GM10248 (cell line): ENCODE measurements around the gene MCL1.
"Not testable (repeated sequence)": the region's sequence is repeated elsewhere in the genome, so short reads cannot be mapped to it uniquely, and the experiment has no call there.

Experiments used
- CTCF ChIA-PET: fragments of 300-600 bp; sonication (Branson Sonifier 250); formaldehyde crosslinking; extraction: SDS; loops from one replicate; lab custom pipeline; 2021; ENCODE audit warnings: antibody characterized with exemption; lab: Yijun Ruan, JAX
- POLR2A ChIA-PET: fragments of 350-650 bp; sonication (Branson Sonifier 250); formaldehyde crosslinking; extraction: SDS; loops from one replicate; lab custom pipeline; 2020; ENCODE audit warnings: antibody characterized with exemption; lab: Yijun Ruan, JAX
- DNase-seq: peaks from one replicate; pipeline ENCODE4 v3.0.0; 2012; ENCODE audit errors: extremely low spot score
- TF ChIP-seq, protein P1 (sequence below): IDR thresholded peaks from 2 replicates; pipeline ENCODE4 v1.5.1; 2012; ENCODE audit warnings: mild to moderate bottlenecking, low read depth; ENCODE audit errors: extremely low read depth, missing control alignments, control extremely low read depth

The MCL1 gene

GRCh38 chr1:150572918-150573647 lies 6.3 kb downstream of the MCL1 start:
- TF ChIP-seq, protein P1, sequence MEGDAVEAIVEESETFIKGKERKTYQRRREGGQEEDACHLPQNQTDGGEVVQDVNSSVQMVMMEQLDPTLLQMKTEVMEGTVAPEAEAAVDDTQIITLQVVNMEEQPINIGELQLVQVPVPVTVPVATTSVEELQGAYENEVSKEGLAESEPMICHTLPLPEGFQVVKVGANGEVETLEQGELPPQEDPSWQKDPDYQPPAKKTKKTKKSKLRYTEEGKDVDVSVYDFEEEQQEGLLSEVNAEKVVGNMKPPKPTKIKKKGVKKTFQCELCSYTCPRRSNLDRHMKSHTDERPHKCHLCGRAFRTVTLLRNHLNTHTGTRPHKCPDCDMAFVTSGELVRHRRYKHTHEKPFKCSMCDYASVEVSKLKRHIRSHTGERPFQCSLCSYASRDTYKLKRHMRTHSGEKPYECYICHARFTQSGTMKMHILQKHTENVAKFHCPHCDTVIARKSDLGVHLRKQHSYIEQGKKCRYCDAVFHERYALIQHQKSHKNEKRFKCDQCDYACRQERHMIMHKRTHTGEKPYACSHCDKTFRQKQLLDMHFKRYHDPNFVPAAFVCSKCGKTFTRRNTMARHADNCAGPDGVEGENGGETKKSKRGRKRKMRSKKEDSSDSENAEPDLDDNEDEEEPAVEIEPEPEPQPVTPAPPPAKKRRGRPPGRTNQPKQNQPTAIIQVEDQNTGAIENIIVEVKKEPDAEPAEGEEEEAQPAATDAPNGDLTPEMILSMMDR = no peak
- ChIA-PET CTCF (interaction anchor here (1.4 to 10.8 kb wide), 2 partner anchors 13 to 422 kb away, joined by 3 to 149 read pairs; no protein-coding TSS in a partner anchor), POLR2A (interaction anchor here (0.7 to 11.0 kb wide), 5 partner anchors 7 to 686 kb away, joined by 3 to 305 read pairs (median 5); a partner anchor contains a TSS)
- peak; percentile 15 for DNase-seq

GRCh38 chr1:150568594-150568966 lies 10.8 kb downstream of the MCL1 start:
- POLR2A ChIA-PET = interaction anchor here (1.7 to 12.7 kb wide), 2 partner anchors 7 to 61 kb away, joined by 7 to 305 read pairs; partner anchors contain the start of genes ENSA and MCL1
- peak; percentile 8 for DNase-seq
- TF ChIP-seq, protein P1 = no peak
- CTCF ChIA-PET = interaction anchor here (1.1 to 10.8 kb wide), 9 partner anchors 8 to 312 kb away, joined by 3 to 149 read pairs (median 5); partner anchors contain the start of gene MCL1

DNA sequence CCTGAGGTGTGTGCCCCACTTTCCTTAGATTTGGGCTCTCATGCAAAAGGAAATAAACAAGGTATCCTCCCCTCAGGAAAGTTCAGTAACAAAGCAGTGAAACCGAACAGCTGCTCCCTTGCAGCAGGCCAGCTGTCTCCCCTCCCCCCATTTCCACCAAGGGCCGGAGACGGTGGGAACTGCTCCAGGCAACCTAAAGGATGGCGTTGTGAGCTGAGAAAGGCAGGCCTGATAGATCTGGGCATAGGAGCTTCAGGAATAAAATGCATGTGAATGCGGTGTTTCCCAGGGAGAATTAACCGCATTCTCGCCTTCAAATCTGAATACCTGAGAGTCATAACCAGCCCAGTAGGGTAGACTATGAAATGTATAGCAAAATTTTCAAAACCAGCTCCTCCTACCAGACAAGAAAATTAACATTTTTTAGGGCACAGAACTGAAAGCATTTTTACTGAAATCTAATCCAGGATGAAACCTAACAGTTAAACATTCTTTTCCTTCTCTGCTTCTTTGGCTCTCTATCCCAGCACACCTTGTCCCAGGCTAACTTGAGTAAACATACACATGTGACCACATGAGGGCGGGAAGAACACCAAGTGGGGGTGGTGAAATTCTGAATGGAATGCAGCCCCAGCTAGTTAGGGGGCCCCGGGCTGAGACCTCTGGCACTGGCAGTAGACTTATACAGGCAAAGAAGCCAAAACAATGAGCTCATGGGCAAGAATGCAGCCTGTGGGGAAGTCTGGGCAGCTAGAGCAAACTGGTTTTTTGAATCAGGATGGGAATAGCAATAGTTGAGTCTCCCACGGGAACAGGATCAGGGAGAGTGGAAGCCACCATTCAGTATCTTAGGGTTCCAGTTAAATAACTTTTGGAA lies 11.5 kb downstream of the MCL1 start:
- DNase-seq = peak; percentile 18
- CTCF ChIA-PET = interaction anchor here (1.1 to 10.8 kb wide), 9 partner anchors 8 to 311 kb away, joined by 3 to 149 read pairs (median 5); partner anchors contain the start of gene MCL1
- TF ChIP-seq, protein P1 = no peak
- POLR2A ChIA-PET = interaction anchor here (1.7 to 12.7 kb wide), 2 partner anchors 7 to 62 kb away, joined by 7 to 305 read pairs; partner anchors contain the start of genes ENSA and MCL1

GRCh38 chr1:150567341-150567716 lies 12.1 kb downstream of the MCL1 start:
- TF ChIP-seq, protein P1 = no peak
- CTCF ChIA-PET = interaction anchor here (1.6 to 10.8 kb wide), 5 partner anchors 7 to 246 kb away, joined by 5 to 149 read pairs (median 9); partner anchors contain the start of gene MCL1
- POLR2A ChIA-PET = interaction anchor here (1.7 to 12.7 kb wide), 2 partner anchors 8 to 62 kb away, joined by 7 to 305 read pairs; partner anchors contain the start of genes ENSA and MCL1
- DNase-seq = peak; percentile 61

DNA sequence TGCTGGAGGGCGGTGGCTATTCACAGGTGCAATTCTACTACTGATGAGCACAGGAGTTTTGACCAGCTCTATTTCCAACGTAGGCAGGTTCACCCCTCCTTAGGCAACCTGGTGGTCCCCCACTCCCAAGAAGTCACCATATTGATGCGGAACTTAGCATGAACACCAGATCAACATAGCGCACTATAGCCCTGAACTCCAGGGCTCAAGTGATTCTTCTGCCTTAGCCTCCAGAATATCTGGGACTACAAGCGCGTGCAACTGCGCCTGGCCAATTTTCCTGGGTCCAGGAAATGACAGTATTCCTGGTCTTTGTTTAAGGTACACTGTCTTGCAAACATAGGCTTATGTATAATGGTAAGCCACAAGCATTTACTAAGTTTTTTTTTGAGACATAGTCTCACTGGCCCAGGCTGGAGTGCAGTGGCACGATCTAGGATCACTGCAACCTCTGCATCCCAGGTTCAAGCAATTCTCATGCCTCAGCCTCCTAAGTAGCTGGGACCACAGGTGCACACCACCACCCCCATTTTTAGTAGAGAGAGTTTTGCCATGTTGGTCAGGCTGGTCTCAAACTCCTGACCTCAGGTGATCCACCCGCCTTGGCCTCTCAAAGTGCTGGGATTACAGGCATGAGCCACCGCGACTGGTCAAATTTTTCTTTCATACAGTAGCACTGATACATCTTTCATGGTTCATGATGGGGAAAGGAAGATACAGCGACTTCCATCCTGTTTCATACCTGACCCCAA lies 12.6 kb downstream of the MCL1 start:
- CTCF ChIA-PET = interaction anchor here (1.9 to 10.8 kb wide), 4 partner anchors 6 to 54 kb away, joined by 5 to 149 read pairs (median 13); partner anchors contain the start of gene MCL1
- POLR2A ChIA-PET = interaction anchor here (12.7 kb wide), 1 partner anchor 8 kb away, joined by 305 read pairs; the partner anchor contains the start of gene MCL1
- no peak for DNase-seq
- TF ChIP-seq, protein P1 = no peak

DNA sequence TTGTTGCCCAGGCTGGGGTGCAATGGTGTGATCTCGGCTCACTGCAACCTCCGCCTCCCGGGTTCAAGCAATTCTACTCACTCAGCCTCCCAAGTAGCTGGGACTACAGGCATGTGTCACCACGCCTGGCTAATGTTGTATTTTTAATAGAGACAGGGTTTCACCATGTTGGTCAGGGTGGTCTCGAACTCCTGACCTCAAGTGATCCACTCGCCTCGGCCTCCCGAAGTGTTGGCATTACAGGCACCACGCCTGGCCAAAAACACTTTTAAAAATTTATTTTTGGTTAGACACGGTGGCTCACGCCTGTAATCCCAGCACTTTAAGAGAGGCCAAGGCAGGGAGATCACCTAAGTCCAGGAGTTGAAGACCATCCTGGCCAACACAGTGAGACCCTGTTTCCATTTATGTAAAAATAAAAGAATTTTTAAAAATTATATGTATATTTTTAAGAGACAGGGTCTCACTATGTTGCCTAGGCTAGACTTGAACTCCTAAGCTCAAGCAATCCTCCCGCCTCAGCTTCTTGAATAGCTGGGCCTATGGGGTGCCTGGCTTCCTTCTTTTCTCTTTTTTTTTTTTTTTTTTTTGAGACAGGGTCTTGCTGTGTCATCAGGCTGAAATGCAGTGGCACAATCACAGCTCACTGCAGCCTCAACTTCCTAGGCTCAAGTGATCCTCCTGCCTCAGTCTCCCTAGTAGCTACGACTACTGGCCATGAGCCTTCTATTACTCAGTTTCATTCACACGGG lies 14.0 kb downstream of the MCL1 start:
- POLR2A ChIA-PET = interaction anchor here (0.7 to 12.7 kb wide), 4 partner anchors 10 to 181 kb away, joined by 5 to 305 read pairs (median 10); partner anchors contain the start of genes ENSA and MCL1
- CTCF ChIA-PET = interaction anchor here (1.8 to 9.4 kb wide), 5 partner anchors 7 to 310 kb away, joined by 5 to 151 read pairs (median 119); partner anchors contain the start of gene MCL1
- DNase-seq = not testable (repeated sequence)
